Embryonic facial prominence (tissue), 1 donor: ENCODE results near the gene DTNA.

ENCODE experiments used
- DNase-seq: peaks from one replicate; pipeline ENCODE4 v3.0.0-alpha.2; 2016; ENCODE audit errors: extremely low spot score

Gene DTNA

GRCh38 chr18:34771958-34772357 is 61.9 kb downstream of the DTNA start:
- DNase-seq, result no peak

GRCh38 chr18:34772887-34773286 is 62.8 kb downstream of the DTNA start:
- no peak for DNase-seq

- no peak for DNase-seq
Observed at GRCh38 chr18:34773378-34773777, 63.3 kb downstream of the DTNA start.

- DNase-seq, result no peak
Observed at GRCh38 chr18:34773961-34774766, 64.1 kb downstream of the DTNA start.

- DNase-seq, result no peak
Observed at GRCh38 chr18:34775461-34775860, 65.4 kb downstream of the DTNA start.

- DNase-seq, result no peak
Observed at GRCh38 chr18:34779112-34779511, 69.0 kb downstream of the DTNA start.

- DNase-seq, result no peak
Observed at GRCh38 chr18:34780856-34781255, 70.8 kb downstream of the DTNA start.

GRCh38 chr18:34783501-34783900 is 73.4 kb downstream of the DTNA start:
- DNase-seq, result no peak

GRCh38 chr18:34786162-34786741 is 76.2 kb downstream of the DTNA start:
- DNase-seq, result no peak

- DNase-seq, result peak; percentile 43
Observed at GRCh38 chr18:34787931-34788532, 77.9 kb downstream of the DTNA start.

- DNase-seq, result no peak
Observed at GRCh38 chr18:34789768-34790344, 79.8 kb downstream of the DTNA start.

GRCh38 chr18:34794348-34794747 is 84.2 kb downstream of the DTNA start:
- no peak for DNase-seq

GRCh38 chr18:34795070-34795732 is 85.1 kb downstream of the DTNA start:
- DNase-seq, result no peak

GRCh38 chr18:34796035-34796657 is 86.0 kb downstream of the DTNA start:
- no peak for DNase-seq

GRCh38 chr18:34799291-34799690 is 89.2 kb downstream of the DTNA start:
- DNase-seq, result no peak

GRCh38 chr18:34800381-34800780 is 90.3 kb downstream of the DTNA start:
- DNase-seq, result no peak

- no peak for DNase-seq
Observed at GRCh38 chr18:34801774-34802173, 91.7 kb downstream of the DTNA start.

- DNase-seq, result no peak
Observed at GRCh38 chr18:34802959-34803358, 92.9 kb downstream of the DTNA start.

- DNase-seq, result no peak
Observed at GRCh38 chr18:34803877-34804400, 93.8 kb downstream of the DTNA start.

GRCh38 chr18:34805103-34805877 is 95.2 kb downstream of the DTNA start:
- DNase-seq, result no peak

- no peak for DNase-seq
Observed at GRCh38 chr18:34805878-34806351, 95.8 kb downstream of the DTNA start.
